GM18909 (cell line): ENCODE results near the gene VPS4A.

Experiments
- ATAC-seq: cut with Tn5 transposase; IDR thresholded peaks from one replicate; pipeline ENCODE4 v1.9.1; 2021; ENCODE audit warnings: mild to moderate bottlenecking; ENCODE audit not compliant: unreplicated experiment, poor library complexity

The VPS4A gene

DNA sequence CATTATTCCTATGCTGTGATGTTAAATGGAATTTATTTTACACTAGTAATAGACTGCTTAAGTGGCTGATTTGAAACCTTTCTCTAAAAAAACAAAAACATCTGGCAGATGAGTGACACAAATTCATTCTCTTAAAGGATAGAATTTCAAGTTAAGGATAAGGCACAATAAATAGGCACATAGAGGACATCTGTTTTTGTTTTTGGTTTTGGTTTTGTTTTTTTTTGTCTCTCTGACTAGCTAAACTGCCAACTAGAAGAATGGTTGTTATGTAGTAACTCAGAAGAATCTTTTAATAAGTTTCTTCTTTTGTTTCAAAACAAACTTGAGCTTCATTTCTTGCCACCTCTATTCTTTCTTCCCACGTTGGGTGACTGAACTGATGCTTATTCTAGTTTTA lies 5.1 kb upstream of the VPS4A start:
- ATAC-seq: no peak

DNA sequence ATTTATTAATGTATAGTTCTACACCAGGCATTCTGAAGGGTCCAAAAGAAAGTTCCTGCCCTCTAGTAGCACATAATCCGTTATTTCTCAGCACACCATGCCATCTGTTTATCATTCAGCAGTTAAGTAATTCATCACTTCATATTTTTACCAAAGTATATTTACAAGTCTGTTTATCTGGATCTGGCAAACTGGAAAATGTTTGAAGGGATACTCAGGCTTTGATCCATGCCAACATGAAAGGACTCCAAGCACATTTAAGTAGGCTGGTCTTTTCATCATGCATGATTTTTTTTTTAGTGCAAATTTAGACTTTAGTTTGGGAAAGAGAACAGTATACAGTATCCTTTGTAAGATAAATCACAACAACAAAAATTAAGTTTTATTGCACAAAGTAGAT lies 4.1 kb upstream of the VPS4A start:
- no peak for ATAC-seq

DNA sequence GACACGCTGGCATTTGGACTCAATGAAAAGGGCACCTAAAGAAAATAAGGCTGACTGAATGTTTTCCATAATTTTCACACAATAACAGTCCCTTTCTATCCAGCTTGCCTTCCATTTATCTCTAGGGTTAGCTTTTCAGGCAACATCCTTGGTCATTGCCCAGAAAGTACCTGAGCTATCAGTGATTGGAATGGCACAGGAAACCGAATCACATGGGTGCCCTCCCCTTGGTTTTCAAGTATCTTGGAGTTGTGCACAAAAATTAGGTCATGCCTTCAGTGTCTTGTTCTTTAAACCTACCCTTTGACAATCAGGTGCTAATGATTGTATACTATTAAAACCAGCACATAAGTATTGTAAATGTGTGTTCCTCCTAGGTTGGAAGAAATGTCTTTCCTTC lies 3.3 kb upstream of the VPS4A start:
- ATAC-seq: no peak

DNA sequence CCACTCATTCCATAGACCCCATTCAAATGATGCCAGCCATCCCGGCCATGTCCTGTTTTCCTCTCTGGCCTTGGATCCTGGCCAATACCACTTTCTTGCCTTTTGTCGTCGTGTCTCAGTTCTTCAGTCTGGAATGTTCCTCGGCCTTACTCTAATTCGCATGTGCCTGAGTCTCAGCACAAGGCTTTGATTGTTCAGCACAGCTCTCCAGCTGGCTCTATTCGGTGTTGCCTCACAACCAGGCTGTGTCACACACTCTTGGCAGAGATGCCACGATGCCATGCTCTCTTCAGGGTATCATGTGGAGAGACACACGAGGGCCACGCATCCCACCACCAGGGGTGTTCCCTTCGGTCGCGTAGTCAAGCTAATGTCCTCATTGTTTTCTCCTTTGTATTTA lies 1.8 kb upstream of the VPS4A start:
- no peak for ATAC-seq

DNA sequence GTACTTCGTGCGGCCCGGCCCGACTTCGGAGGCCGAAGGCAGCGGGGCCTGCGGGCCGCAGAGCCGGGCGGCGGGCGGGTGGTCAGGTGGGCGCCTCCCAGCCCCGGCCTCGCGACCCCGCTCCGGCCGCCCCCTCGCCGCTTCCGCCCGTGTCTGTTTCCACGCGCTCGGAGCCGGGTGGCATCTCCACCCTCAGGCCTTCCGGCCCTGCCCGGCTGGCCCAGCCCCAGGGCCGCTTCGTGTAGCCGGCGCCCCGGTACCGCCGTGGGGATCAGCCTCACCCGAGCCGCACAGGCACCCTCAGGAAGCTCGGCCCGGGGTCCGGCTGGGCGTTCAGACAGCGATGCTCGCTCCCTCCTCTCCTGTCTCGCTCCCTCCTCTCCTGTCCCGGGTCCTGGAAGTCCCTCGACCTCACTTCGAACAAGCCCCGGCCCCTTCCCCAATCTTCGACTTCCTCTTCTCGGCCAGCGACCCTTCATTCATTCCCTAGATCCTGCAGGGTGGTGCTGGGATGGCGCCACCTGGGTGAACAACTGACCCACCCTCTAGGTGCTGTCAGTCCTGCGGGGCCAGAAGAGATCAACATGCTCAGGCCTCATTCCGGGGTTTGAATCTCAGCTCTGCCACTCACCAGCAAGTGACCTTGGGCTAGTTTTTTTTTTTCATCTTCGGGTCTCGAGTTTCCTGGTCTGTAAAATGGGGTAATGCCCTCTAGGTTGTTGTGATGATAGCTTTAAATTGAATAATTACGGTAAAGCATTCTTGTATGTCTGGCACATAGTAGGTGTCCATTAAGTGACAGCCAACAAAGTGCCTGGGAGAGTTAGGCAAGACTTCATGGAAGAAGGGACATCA lies 610 bp downstream of the VPS4A start:
- peak; percentile 52 for ATAC-seq

DNA sequence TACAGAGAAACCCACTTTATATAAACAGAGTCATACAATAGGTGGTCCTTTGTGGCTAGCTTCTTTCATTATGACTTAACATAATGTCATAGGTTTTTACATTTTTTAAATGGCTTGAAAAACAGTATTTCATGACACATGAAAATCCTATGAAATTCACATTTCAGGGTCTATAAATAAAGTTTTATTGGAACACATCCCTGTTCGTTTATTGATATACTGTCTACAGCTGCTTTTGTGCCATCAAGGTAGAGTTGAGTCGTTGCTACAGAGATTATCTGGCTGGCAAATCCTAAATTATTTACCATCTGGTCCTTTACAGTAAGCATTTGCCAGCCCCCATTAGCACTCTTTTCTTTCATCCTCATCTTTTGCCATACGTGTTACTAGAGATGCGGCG lies 2.3 kb downstream of the VPS4A start:
- no peak for ATAC-seq

DNA sequence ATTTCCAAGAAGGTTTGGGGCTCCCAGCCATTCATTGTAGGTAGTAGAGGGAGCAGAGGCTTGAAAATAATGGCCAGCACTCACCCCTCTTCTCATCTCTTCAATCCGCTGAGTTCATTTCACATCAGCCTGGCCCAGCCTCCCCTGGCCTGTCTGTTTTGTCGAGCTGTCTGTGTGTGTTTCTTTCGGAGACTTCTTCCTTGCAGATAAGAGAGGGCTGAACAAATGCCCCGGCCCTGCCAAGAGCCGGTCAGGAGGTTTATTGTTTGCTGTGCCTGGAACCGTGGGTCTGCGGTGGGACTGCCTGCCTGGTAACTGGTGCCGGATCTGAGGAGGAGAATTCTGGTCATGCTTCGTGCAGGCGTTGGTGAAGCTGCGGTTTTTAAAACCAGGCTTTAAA lies 3.4 kb downstream of the VPS4A start:
- ATAC-seq: no peak

DNA sequence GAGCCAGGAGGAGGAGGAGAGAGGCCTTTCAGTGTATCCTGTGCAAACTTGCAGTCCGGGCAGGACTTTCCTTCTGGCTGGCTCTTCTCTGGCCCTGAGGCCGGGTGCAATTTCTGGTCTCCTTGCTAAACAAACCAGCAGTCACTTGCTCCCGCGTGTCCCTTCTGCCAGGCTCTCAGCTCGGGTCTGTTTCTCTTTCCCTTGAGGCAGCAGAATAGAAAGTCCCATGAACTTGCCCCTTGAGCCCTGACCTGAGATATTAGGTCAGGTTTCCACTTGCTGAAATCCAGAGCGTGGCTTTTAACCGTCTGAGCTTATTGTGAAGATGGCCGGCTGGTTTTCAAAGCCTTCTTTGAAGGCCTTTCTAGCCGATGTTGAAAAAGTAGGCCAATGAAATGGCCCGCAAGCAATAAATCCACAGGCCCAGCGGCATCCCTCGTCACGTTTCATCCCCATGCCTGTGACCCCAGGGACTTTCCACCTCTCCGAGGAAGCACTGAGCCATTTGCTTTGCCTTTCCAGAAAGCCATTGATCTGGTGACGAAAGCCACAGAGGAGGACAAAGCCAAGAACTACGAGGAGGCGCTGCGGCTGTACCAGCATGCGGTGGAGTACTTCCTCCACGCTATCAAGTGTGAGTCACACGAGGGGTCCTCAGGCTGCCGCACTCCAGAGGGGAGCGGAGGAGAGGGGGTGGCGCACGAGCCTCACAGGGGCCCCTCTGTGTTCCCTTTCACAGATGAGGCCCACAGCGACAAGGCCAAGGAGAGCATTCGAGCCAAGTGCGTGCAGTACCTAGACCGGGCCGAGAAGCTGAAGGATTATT lies 4.5 kb downstream of the VPS4A start:
- no peak for ATAC-seq

DNA sequence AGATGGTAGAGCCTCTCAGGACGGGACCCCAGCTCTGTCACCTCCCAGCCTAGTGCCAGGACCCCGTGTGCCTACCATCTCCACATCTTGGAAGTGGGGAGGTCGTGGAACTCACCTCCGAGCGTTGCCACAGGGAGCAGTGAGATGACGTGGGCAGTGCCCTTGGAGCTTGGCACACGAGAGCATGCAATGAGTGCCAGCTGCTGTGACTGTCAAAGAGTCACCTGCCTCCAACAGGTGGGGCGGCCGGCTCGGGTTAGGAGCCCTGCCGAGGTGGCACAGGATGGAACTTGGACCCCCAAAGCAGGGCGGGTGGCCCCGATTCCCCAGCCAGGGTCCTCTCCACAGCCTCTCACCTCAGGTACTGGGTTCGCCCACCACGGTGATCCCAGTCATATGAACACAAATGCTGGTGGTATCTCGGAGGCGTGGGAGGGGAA lies 5.5 kb downstream of the VPS4A start:
- no peak for ATAC-seq

DNA sequence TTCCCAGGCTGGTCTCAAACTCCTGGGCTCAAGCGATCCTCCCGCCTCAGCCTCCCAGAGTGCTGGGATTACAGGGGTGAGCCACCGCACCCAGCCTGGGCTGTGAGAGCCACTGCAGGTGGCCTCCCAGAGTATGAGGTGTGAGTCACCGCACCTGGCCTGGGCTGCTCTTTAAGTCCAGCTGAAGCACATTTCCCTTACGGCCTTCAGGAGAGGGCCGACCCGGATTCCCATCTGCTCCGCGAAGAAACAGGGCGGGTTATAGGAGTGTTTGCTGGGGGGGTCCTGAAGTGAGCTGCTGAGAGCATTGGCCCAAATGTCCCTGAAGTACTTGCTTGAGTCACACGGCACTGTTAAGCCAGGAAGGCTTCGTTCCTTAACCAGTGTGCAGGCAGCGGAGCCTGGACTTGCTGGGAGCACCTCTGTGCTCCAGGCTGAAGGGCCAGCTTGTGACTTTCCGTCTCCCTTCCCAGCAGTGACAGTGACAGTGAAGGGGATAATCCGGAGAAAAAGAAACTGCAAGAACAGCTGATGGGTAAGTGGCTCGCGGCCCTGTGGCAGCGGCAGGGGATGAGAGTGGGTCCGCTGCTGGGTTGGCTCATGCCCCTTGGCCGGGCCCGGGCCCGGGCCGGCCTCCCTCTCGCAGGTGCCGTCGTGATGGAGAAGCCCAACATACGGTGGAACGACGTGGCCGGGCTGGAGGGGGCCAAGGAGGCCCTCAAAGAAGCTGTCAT lies 7.2 kb downstream of the VPS4A start:
- no peak for ATAC-seq

DNA sequence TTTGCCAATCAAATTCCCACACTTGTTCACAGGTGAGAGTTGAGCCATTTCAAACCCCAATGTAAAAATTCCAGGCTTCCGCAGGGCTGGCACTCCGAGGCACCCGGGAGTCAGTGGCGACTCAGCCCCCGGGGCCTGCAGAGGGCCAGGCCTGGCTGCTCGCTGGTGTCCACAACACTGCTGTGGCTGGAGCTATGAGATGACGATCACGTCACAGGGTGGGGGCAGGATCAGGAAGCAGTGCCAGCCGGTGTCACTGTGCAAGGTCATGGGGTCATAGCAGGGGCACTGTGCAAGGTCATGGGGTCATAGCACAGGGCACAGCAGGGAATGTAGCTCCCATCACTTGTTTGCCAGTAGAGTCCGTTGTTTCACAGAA lies 7.8 kb downstream of the VPS4A start:
- ATAC-seq: no peak

DNA sequence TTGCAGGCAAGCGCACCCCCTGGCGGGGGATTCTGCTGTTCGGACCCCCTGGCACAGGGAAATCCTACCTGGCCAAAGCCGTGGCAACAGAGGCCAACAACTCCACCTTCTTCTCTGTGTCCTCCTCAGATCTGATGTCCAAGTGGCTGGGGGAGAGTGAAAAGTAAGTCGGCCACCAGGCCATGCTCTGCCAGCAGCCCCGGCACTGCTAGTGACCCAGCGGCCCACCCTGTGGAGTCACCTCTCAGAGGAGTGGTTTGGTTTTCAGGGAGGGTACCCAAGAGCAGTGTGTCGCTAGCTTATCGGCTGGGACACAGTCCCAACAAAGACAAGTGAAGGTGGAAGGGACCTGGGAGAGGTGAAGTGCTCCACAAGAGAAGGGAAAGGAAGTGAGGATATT lies 8.2 kb downstream of the VPS4A start:
- ATAC-seq: no peak

DNA sequence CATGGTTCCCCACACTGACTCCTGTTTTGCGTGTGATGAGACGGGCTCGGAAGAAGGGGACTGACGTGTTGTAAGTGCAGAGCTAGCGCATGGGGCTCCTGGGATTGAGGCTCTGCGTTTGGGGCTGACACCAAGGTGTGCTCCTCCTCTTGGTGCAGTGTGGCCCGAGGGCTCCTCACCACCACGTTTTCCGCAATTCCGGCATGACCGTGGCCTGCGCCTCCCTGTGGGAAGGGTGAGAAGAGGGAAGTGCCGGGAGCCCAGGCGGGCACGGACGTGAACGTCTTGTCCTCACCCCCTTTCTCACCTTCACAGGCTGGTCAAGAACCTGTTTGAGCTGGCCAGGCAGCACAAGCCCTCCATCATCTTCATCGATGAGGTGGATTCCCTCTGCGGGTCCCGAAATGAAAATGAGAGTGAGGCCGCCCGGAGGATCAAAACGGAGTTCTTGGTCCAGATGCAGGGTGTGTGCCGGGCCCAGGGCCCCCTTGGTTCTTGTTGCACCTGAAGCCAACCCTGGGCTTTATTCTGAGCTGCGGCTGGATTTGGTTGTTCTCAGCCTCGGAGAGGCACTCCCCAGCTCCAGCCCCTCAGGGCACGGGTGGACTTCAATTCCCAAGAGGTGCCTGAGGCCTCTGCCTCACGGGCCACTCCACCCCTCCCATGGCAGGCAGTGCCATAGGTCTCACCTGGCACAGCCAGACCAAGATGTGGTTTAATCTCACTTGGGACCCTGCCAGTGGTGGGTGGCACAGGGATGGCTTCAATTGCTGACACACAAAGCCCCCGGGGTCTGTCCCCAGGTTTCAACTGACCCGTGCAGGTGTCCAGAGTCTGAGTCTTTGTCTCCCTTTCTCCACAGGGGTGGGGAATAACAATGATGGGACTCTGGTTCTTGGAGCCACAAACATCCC lies 8.9 kb downstream of the VPS4A start:
- no peak for ATAC-seq

DNA sequence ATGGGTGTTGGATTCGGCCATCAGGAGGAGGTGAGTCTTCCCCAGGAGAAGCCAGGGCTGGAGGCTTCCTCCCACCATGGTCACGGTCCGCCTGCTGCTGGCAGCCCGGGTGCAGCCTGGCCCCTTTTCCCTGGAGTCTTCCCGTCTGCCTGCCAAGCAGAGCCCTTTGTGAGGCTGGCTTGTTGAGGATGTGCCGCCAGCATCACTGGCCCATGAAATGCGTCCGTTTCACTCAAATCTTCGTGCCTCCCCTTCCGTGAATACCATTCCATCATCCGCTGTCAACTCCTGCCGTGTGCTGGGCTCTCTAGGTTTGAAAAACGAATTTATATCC lies 9.6 kb downstream of the VPS4A start:
- ATAC-seq: no peak

DNA sequence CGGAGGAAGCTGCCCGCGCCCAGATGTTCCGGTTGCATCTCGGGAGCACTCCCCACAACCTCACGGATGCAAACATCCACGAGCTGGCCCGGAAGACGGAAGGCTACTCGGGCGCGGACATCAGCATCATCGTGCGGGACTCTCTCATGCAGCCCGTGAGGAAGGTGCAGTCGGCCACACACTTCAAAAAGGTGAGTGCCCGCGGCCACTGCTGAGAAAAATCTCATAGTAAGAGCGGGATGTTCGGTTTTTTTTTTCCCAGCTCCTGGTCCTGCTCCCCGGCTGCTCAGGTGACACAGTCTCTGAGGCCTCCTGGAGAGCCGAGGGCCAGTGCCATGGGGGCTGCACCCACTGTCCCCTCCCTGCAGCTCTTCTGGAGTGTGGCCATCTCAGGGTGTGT lies 9.9 kb downstream of the VPS4A start:
- no peak for ATAC-seq

DNA sequence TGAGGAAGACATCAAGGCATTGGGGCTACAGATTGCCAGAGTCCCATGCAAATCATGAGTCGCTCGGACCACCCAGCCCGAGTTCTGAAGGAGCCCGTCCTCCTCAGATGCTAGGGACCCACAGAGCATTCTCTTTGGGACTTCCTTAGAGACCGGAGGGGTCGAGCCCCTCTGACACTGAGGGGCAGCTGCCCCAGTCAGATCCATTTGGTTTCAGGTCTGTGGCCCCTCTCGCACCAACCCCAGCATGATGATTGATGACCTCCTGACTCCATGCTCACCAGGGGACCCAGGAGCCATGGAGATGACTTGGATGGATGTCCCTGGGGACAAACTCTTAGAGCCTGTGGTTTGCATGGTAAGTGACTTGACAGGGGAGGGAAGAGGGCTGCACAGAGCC lies 11.2 kb downstream of the VPS4A start:
- no peak for ATAC-seq

DNA sequence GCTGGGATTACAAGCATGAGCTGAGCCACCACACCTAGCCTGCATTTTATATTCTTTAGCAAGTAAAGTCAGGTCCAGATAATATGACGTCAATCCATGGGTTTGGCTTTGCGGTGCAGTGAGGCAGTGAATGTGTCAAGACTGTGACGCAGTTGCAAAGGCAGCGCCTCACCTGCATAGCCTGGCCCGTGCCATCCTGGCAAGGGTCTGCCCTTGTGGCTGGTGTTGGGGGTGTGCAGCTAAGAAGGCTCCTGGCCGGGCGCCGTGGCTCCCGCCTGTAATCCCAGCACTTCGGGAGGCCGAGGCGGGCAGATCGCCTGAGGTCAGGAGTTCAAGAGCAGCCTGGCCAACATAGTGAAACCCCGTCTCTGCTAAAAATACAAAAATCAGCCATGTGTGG lies 12.3 kb downstream of the VPS4A start:
- no peak for ATAC-seq

DNA sequence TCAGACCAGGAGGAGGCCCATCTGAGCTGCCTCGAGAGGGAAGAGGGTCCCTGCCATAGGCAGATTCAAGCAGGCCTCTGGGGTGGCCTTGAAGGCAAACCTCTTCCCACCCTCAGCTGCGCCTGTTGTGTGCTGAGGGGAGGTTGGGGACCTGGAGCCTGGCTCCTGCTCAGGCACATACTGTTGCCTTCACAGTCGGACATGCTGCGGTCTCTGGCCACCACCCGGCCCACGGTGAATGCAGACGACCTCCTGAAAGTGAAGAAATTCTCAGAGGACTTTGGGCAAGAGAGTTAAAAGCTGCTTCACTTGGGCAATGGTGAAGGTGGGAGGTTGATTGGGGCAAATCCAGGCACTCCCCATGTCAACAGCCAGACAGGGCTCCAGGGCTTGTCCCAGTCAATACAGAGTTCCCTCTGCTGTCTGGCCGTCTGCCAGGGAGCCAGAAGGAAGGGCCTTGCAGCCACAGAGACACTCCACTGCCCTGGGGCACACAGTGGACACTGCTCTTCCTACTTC lies 12.9 kb downstream of the VPS4A start:
- no peak for ATAC-seq

DNA sequence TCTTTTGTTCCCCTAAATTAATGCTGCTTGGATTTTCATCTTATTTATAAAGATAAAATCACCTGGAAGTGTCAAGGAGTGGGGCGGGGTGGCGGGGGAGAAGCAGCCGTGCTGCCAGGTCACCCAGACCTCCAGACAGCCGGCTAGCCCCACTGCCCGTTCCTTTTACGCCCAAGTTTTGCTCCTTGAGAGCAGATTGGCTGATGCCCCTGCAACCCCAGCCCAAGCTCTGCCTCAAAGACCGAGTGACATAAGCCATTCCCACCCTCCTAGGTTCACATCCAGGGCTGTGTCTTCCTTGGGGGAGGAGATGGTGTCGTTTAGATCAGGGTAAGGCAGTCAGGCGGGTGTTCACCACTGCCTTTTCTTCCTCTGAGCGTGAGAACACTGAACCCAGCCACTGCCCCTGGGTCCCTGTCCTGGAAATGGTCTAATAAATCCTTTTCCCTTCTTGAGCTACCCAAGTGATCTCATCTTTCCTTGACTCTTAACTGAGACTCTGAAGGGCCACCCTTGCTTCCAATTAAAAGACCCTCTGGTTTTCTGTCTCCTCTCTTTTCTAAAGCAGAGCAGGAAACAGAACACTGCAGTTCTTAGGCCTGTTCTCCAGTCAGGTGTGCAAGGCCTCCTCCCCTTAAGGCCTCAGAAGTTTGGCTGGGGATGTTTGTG lies 13.6 kb downstream of the VPS4A start:
- no peak for ATAC-seq
